GM23338 (cell line): ENCODE measurements around the gene ATF5. TPM values are rescaled to one million over a fixed set of nuclear protein-coding genes. Genes with fewer than 3 reads are reported as not detected.
A peak's percentile ranks its signal among the peaks of the same experiment; 100 is the strongest.

Experiments
- ATAC-seq: fragments of 200-7000 bp; cut with Tn5 transposase; 3 replicates; pipeline ENCODE4 v1.9.1; 2020
- DNase-seq: peaks from one replicate; pipeline ENCODE4 v3.0.0-alpha.2; 2015; ENCODE audit warnings: low spot score
- H2AFZ ChIP-seq: fragments of 200-600 bp; sonication (generic); 2 replicates; pipeline ENCODE4 v1.8.0; 2016; ENCODE audit warnings: antibody characterized with exemption, mild to moderate bottlenecking, moderate library complexity
- H3F3A ChIP-seq: fragments of 200-600 bp; sonication (generic); replicated peaks from 2 replicates; pipeline ENCODE4 v1.8.0; 2017; ENCODE audit warnings: antibody characterized with exemption, mixed run types, low read depth
- H3K27ac ChIP-seq: fragments of 200-600 bp; sonication (generic); 2 replicates; pipeline ENCODE4 v1.6.1; 2016; ENCODE audit warnings: low read depth
- H3K27me3 ChIP-seq: fragments of 200-600 bp; sonication (generic); 2 replicates; pipeline ENCODE4 v1.8.0; 2016; ENCODE audit warnings: mild to moderate bottlenecking, mixed run types, moderate library complexity; ENCODE audit not compliant: insufficient read depth
- H3K36me3 ChIP-seq: fragments of 200-600 bp; sonication (generic); 2 replicates; pipeline ENCODE4 v1.8.0; 2016; ENCODE audit warnings: mild to moderate bottlenecking; ENCODE audit not compliant: insufficient read depth
- H3K4me1 ChIP-seq: fragments of 200-600 bp; sonication (generic); 2 replicates; pipeline ENCODE4 v1.8.0; 2016; ENCODE audit warnings: mild to moderate bottlenecking, moderate library complexity; ENCODE audit not compliant: insufficient read depth
- H3K4me2 ChIP-seq: fragments of 200-600 bp; sonication (generic); 2 replicates; pipeline ENCODE4 v1.7.1; 2017; ENCODE audit warnings: mixed run types
- H3K4me3 ChIP-seq: fragments of 200-600 bp; sonication (generic); 2 replicates; pipeline ENCODE4 v1.6.1; 2016; ENCODE audit warnings: mixed run types
- H3K79me2 ChIP-seq: fragments of 200-600 bp; sonication (generic); replicated peaks from 2 replicates; pipeline ENCODE4 v1.8.0; 2017; ENCODE audit warnings: mild to moderate bottlenecking; ENCODE audit not compliant: insufficient read depth
- H3K9me2 ChIP-seq: fragments of 200-600 bp; sonication (generic); 2 replicates; pipeline ENCODE4 v1.8.0; 2017; ENCODE audit not compliant: insufficient read depth
- H4K20me1 ChIP-seq: fragments of 200-600 bp; sonication (generic); replicated peaks from 2 replicates; pipeline ENCODE4 v1.8.0; 2017; ENCODE audit warnings: mild to moderate bottlenecking; ENCODE audit not compliant: insufficient read depth
- H3K27ac Mint-ChIP-seq: 2 replicates; pipeline ENCODE4 v1.8.0; 2020; ENCODE audit warnings: inconsistent platforms, mild to moderate bottlenecking, moderate library complexity, mixed read lengths
- H3K27me3 Mint-ChIP-seq: 3 replicates; pipeline ENCODE4 v1.8.0; 2022; ENCODE audit warnings: low read depth, mild to moderate bottlenecking, moderate library complexity, mixed read lengths, inconsistent platforms; ENCODE audit not compliant: insufficient read depth, poor library complexity
- H3K36me3 Mint-ChIP-seq: 3 replicates; pipeline ENCODE4 v1.8.0; 2021; ENCODE audit warnings: low read depth, mild to moderate bottlenecking, inconsistent platforms, moderate library complexity, mixed read lengths
- H3K4me1 Mint-ChIP-seq: 3 replicates; pipeline ENCODE4 v1.8.0; 2020; ENCODE audit warnings: mild to moderate bottlenecking, inconsistent platforms, mixed read lengths
- H3K4me3 Mint-ChIP-seq: 3 replicates; pipeline ENCODE4 v1.8.0; 2021; ENCODE audit warnings: moderate library complexity, mild to moderate bottlenecking, inconsistent platforms, mixed read lengths
- H3K9me3 Mint-ChIP-seq: 3 replicates; pipeline ENCODE4 v1.8.0; 2020; ENCODE audit warnings: moderate library complexity, mild to moderate bottlenecking, inconsistent platforms, mixed read lengths
- CREB1 ChIP-seq: fragments of 250-450 bp; sonication (Bioruptor Pico); IDR thresholded peaks from 2 replicates; pipeline ENCODE4 v1.5.0; 2020; ENCODE audit warnings: low read depth, mild to moderate bottlenecking, moderate library complexity
- EZH2 ChIP-seq: fragments of 200-600 bp; sonication (generic); IDR thresholded peaks from one replicate; pipeline ENCODE4 v1.8.0; 2017; ENCODE audit warnings: antibody characterized with exemption, mild to moderate bottlenecking, low read depth; ENCODE audit not compliant: unreplicated experiment
- NANOG ChIP-seq: IDR thresholded peaks from 2 replicates; pipeline ENCODE4 v1.6.1; 2016; ENCODE audit warnings: antibody characterized with exemption, borderline replicate concordance
- POLR2AphosphoS5 ChIP-seq: IDR thresholded peaks from 2 replicates; pipeline ENCODE4 v1.6.1; 2016; ENCODE audit warnings: antibody characterized with exemption, low read depth
- STAT1 ChIP-seq: IDR thresholded peaks from one replicate; pipeline ENCODE4 v1.6.1; 2016; ENCODE audit warnings: antibody characterized with exemption; ENCODE audit not compliant: unreplicated experiment
- ZNF114 ChIP-seq: fragments of 250-450 bp; sonication (Bioruptor Pico); IDR thresholded peaks from 2 replicates; pipeline ENCODE4 v1.5.0; 2020; ENCODE audit warnings: mild to moderate bottlenecking, moderate library complexity
- ZNF331 ChIP-seq: fragments of 250-450 bp; sonication (Bioruptor Pico); IDR thresholded peaks from 2 replicates; pipeline ENCODE4 v1.5.0; 2020; ENCODE audit warnings: low read depth, mild to moderate bottlenecking, moderate library complexity
- polyA plus RNA-seq: library from polyadenylated mRNA; unstranded; fragments of >200 nt; fragmentation: Nextera tagmentation; extraction: Ambion mirVana; gene quantifications from 2 replicates; pipeline ENCODE4 v1.2.1, GENCODE V29; 2016
- total RNA-seq: library from RNA; depleted of rRNA; stranded (reverse); fragments of >200 nt; shearing (Covaris generic); gene quantifications from 2 replicates; pipeline ENCODE4 v1.2.3, GENCODE V29; 2014
- TF ChIP-seq, protein P1 (sequence below), 2 experiments: fragments of 200-600 bp in 1 of 2; sonication (generic) in 1 of 2; conservative IDR thresholded peaks; 2 replicates each; pipeline versions ENCODE4 v1.5.1 to v1.6.1; 2016 to 2017; ENCODE audit warnings: antibody characterized with exemption in 2 of 2, low read depth in 2 of 2, mild to moderate bottlenecking in 2 of 2, moderate library complexity in 1 of 2
- TF ChIP-seq, protein P2 (sequence below): IDR thresholded peaks from 2 replicates; pipeline ENCODE4 v1.6.1; 2016; ENCODE audit warnings: antibody characterized with exemption

The ATF5 gene
- total and polyA plus RNA-seq, 2 experiments from 2014 or later, result 7.4 to 9.6 TPM

DNA sequence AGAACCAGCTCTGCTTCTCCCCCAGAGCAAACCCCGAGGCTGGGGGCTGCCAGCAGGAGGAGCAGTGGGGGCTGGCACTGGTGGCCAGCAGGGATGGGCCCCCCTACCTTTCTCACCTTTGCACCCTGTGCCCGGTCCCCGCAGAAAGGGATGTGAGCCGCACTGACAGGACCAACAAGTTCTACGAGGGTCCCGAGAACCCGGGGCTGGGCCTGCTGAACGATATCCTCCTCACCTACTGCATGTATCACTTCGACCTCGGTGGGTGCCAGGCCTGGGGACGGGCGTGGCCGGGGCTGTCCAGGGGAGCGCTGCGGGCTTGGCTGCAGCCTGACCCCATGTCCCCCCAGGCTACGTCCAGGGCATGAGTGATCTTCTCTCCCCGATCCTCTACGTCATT is 44.9 kb upstream of the ATF5 start:
- no peak overlapping the region for H3K27ac ChIP-seq
- peaks cover 13% of the 10 kb centered on the region for H3K27me3 Mint-ChIP-seq
- H3K36me3 Mint-ChIP-seq, result peaks cover 69% of the 10 kb centered on the region

DNA sequence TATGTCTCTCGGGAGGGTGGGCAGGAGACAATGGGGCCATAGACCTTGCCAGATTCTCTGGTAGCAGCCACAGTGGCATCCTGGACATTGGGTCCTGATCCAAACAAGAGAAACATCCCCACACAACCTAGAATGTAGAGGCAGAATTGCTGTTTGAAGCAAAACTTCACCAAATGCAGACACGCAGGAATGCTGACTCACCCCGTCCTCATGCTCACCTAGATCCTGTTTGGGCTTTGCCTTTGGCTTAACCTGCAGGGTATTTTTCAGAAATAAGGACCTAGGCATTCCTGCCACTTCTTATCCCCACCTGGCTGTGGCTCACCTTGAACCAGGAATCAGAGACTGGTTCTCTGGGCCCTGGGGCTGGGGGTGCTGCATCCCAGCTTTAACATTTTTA is 44.2 kb upstream of the ATF5 start:
- peaks cover 5% of the 10 kb centered on the region for H3K79me2 ChIP-seq
- H3K4me1 Mint-ChIP-seq, result 0 out of 3 replicates have a peak, but pooled peaks cover 4% of the 10 kb centered on the region
- peaks cover 71% of the 10 kb centered on the region for H3K36me3 Mint-ChIP-seq
- DNase-seq (no peak), ATAC-seq (no peak)
- peaks cover 8% of the 10 kb centered on the region; the same call in 2 of the 3 replicates for H3K9me3 Mint-ChIP-seq
- peak overlapping the region; percentile 73 for H3K27ac Mint-ChIP-seq
- H3F3A ChIP-seq, result peaks cover 21% of the 10 kb centered on the region; the same call in 1 of the 2 replicates
- H3K4me1 ChIP-seq, result no peaks in the 10 kb centered on the region; the same call in 1 of the 2 replicates
- H3K9me2 ChIP-seq, result no peaks in the 10 kb centered on the region
- H3K4me3 ChIP-seq, result no peak overlapping the region
- H3K4me2 ChIP-seq, result no peak overlapping the region
- TF ChIP-seq ZNF331 (CRISPR knock-in tag) (no peak), STAT1 (no peak), EZH2 (no peak), ZNF114 (CRISPR knock-in tag) (no peak), NANOG (no peak), CREB1 (CRISPR knock-in tag) (no peak)
- H3K4me3 Mint-ChIP-seq, result no peak overlapping the region
- H2AFZ ChIP-seq, result no peak overlapping the region
- H3K36me3 ChIP-seq, result peaks cover 30% of the 10 kb centered on the region
- H3K27me3 Mint-ChIP-seq, result peaks cover 18% of the 10 kb centered on the region
- H3K27me3 ChIP-seq, result 0 out of 2 replicates have a peak, but pooled peaks cover 3% of the 10 kb centered on the region
- H3K27ac ChIP-seq, result no peak overlapping the region
- H4K20me1 ChIP-seq, result peaks cover 8% of the 10 kb centered on the region

More for the DNA sequence above, 44.9 kb upstream of the ATF5 start:
- Mint-ChIP-seq H3K27ac (no peak overlapping the region), H3K4me1 (peaks cover 5% of the 10 kb centered on the region; the same call in 2 of the 3 replicates), H3K4me3 (no peak overlapping the region), H3K9me3 (peaks cover 8% of the 10 kb centered on the region; the same call in 2 of the 3 replicates)
- Histone ChIP-seq H3K4me2 (no peak overlapping the region), H3K36me3 (peaks cover 36% of the 10 kb centered on the region), H3F3A (peaks cover 18% of the 10 kb centered on the region; the same call in 1 of the 2 replicates), H2AFZ (no peak overlapping the region), H3K4me3 (no peak overlapping the region), H3K4me1 (peaks cover 2% of the 10 kb centered on the region; the same call in 1 of the 2 replicates), H3K27me3 (no peaks in the 10 kb centered on the region), H4K20me1 (peaks cover 8% of the 10 kb centered on the region), H3K79me2 (peaks cover 11% of the 10 kb centered on the region), H3K9me2 (no peaks in the 10 kb centered on the region)
- DNase-seq (no peak), ATAC-seq (no peak)
- TF ChIP-seq ZNF331 (CRISPR knock-in tag) (no peak), NANOG (no peak), STAT1 (no peak), ZNF114 (CRISPR knock-in tag) (no peak), POLR2AphosphoS5 (no peak)
- TF ChIP-seq, protein P1, sequence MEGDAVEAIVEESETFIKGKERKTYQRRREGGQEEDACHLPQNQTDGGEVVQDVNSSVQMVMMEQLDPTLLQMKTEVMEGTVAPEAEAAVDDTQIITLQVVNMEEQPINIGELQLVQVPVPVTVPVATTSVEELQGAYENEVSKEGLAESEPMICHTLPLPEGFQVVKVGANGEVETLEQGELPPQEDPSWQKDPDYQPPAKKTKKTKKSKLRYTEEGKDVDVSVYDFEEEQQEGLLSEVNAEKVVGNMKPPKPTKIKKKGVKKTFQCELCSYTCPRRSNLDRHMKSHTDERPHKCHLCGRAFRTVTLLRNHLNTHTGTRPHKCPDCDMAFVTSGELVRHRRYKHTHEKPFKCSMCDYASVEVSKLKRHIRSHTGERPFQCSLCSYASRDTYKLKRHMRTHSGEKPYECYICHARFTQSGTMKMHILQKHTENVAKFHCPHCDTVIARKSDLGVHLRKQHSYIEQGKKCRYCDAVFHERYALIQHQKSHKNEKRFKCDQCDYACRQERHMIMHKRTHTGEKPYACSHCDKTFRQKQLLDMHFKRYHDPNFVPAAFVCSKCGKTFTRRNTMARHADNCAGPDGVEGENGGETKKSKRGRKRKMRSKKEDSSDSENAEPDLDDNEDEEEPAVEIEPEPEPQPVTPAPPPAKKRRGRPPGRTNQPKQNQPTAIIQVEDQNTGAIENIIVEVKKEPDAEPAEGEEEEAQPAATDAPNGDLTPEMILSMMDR (conservative IDR thresholded peaks at IDR 0.05; ENCODE audit: low read depth in 2 of 2), result no peak
- TF ChIP-seq, protein P2, sequence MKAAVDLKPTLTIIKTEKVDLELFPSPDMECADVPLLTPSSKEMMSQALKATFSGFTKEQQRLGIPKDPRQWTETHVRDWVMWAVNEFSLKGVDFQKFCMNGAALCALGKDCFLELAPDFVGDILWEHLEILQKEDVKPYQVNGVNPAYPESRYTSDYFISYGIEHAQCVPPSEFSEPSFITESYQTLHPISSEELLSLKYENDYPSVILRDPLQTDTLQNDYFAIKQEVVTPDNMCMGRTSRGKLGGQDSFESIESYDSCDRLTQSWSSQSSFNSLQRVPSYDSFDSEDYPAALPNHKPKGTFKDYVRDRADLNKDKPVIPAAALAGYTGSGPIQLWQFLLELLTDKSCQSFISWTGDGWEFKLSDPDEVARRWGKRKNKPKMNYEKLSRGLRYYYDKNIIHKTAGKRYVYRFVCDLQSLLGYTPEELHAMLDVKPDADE, result no peak
